ENCODE results near the gene PARVG.

PARVG gene

GRCh38 chr22:44181912-44182587, 1.3 kb downstream of the PARVG start:
- DNase-seq, result peak in 1 of 2 donors; percentile 26

- peak; percentile 18 to 25 for DNase-seq
Observed at GRCh38 chr22:44182588-44183286, 2.0 kb downstream of the PARVG start.

GRCh38 chr22:44183287-44183588, 2.5 kb downstream of the PARVG start:
- DNase-seq, result no peak

- no peak for DNase-seq
Observed at GRCh38 chr22:44184006-44184405, 3.3 kb downstream of the PARVG start.

GRCh38 chr22:44185237-44186120, 4.8 kb downstream of the PARVG start:
- no peak for DNase-seq

- no peak for DNase-seq
Observed at GRCh38 chr22:44186121-44186510, 5.4 kb downstream of the PARVG start.

GRCh38 chr22:44186737-44187136, 6.0 kb downstream of the PARVG start:
- DNase-seq, result no peak

- DNase-seq, result no peak
Observed at GRCh38 chr22:44187652-44188230, 7.0 kb downstream of the PARVG start.

GRCh38 chr22:44188316-44188715, 7.6 kb downstream of the PARVG start:
- DNase-seq, result no peak

- DNase-seq, result no peak
Observed at GRCh38 chr22:44188986-44189630, 8.4 kb downstream of the PARVG start.

GRCh38 chr22:44190381-44190976, 9.8 kb downstream of the PARVG start:
- DNase-seq, result no peak

GRCh38 chr22:44191036-44191454, 10.3 kb downstream of the PARVG start:
- peak; percentile 20 to 23 for DNase-seq

- DNase-seq, result peak; percentile 41 to 51
Observed at GRCh38 chr22:44192098-44192815, 11.5 kb downstream of the PARVG start.

- DNase-seq, result no peak
Observed at GRCh38 chr22:44192816-44193534, 12.2 kb downstream of the PARVG start.

GRCh38 chr22:44193535-44193891, 12.8 kb downstream of the PARVG start:
- no peak for DNase-seq

GRCh38 chr22:44194569-44194968, 13.8 kb downstream of the PARVG start:
- no peak for DNase-seq

- DNase-seq, result no peak
Observed at GRCh38 chr22:44195189-44195871, 14.6 kb downstream of the PARVG start.

- no peak for DNase-seq
Observed at GRCh38 chr22:44196241-44196640, 15.5 kb downstream of the PARVG start.

- no peak for DNase-seq
Observed at GRCh38 chr22:44196731-44197131, 16.0 kb downstream of the PARVG start.

GRCh38 chr22:44197271-44197670, 16.5 kb downstream of the PARVG start:
- DNase-seq, result no peak

- DNase-seq, result no peak
Observed at GRCh38 chr22:44199164-44199563, 18.4 kb downstream of the PARVG start.

All from stimulated activated CD4-positive, alpha-beta T cell treated with anti-CD3 and anti-CD28 coated beads, Interleukin-2, amount 100 ng/mL, for 48 hours (primary cell).